K562 (cell line): Measurements from ENCODE around the gene SLC7A5.

Experiments
- ATF6 ChIP-seq: sonication (generic); formaldehyde crosslinking; IDR thresholded peaks from 2 replicates; pipeline ENCODE4 v1.4.0; 2020; ENCODE audit warnings: mild to moderate bottlenecking, missing genetic modification reagents
- E2F8 ChIP-seq: fragments of 450-650 bp; IDR thresholded peaks from 2 replicates; pipeline ENCODE4 v1.7.1; 2018; ENCODE audit warnings: mild to moderate bottlenecking, low read depth; ENCODE audit not compliant: partially characterized antibody
- TFE3 ChIP-seq: fragments of 450-650 bp; formaldehyde crosslinking; IDR thresholded peaks from 2 replicates; pipeline ENCODE4 v1.4.0; 2020; ENCODE audit warnings: mild to moderate bottlenecking, mixed read lengths
- ZNF263 ChIP-seq: sonication (generic); formaldehyde crosslinking; IDR thresholded peaks from 2 replicates; pipeline ENCODE4 v1.8.0; 2022; ENCODE audit warnings: mild to moderate bottlenecking, missing genetic modification reagents, borderline replicate concordance

GRCh38 chr16:87836346-87836843 lies 32.9 kb downstream of the SLC7A5 start:
- no peak for TF ChIP-seq E2F8
- no peak for TF ChIP-seq TFE3 (CRISPR knock-in tag)
- no peak for TF ChIP-seq ATF6
- TF ChIP-seq ZNF263: no peak
